ENCODE data around the gene LRCH1. TPM values are rescaled to one million over a fixed set of nuclear protein-coding genes. Genes with fewer than 3 reads are reported as not detected.

Gene LRCH1
- total RNA-seq, 1 donor from 2014 or later, result 29.6 TPM

GRCh38 chr13:46721054-46721453 is 168.1 kb downstream of the LRCH1 start:
- H3K4me1 Mint-ChIP-seq, result peaks cover 34% of the 10 kb centered on the region
- peak; percentile 64 for TF ChIP-seq CTCF (IDR thresholded peaks at IDR 0.05; ENCODE audit: unreplicated experiment)
- peak in 1 of 2 experiments; percentile 52 for DNase-seq (ENCODE audit: low spot score in 2 of 2, unreplicated experiment in 2 of 2)
- H3K4me3 Mint-ChIP-seq, result no peak overlapping the region
- H3K9me3 Mint-ChIP-seq, result peaks cover 9% of the 10 kb centered on the region
- H3K36me3 Mint-ChIP-seq, result peaks cover 25% of the 10 kb centered on the region
- no peak overlapping the region for H3K27ac Mint-ChIP-seq
- H3K27me3 Mint-ChIP-seq (ENCODE audit: low read depth), result no peaks in the 10 kb centered on the region

GRCh38 chr13:46726347-46726746 is 173.4 kb downstream of the LRCH1 start:
- no peak overlapping the region for H3K4me3 Mint-ChIP-seq
- no peak for TF ChIP-seq CTCF (IDR thresholded peaks at IDR 0.05; ENCODE audit: unreplicated experiment)
- no peak for DNase-seq (ENCODE audit: low spot score in 2 of 2, unreplicated experiment in 2 of 2)
- H3K36me3 Mint-ChIP-seq, result peaks cover 50% of the 10 kb centered on the region
- no peaks in the 10 kb centered on the region for H3K27me3 Mint-ChIP-seq (ENCODE audit: low read depth)
- peaks cover 9% of the 10 kb centered on the region for H3K9me3 Mint-ChIP-seq
- no peak overlapping the region for H3K27ac Mint-ChIP-seq
- peaks cover 3% of the 10 kb centered on the region for H3K4me1 Mint-ChIP-seq

GRCh38 chr13:46728777-46729176 is 175.8 kb downstream of the LRCH1 start:
- Mint-ChIP-seq H3K4me3 (no peak overlapping the region), H3K27me3 (ENCODE audit: low read depth) (no peaks in the 10 kb centered on the region), H3K27ac (no peak overlapping the region), H3K36me3 (peaks cover 51% of the 10 kb centered on the region), H3K4me1 (no peaks in the 10 kb centered on the region), H3K9me3 (peaks cover 9% of the 10 kb centered on the region)
- TF ChIP-seq CTCF (IDR thresholded peaks at IDR 0.05; ENCODE audit: unreplicated experiment), result no peak
- no peak for DNase-seq (ENCODE audit: low spot score in 2 of 2, unreplicated experiment in 2 of 2)

GRCh38 chr13:46731535-46731934 is 178.6 kb downstream of the LRCH1 start:
- H3K27me3 Mint-ChIP-seq (ENCODE audit: low read depth), result no peaks in the 10 kb centered on the region
- DNase-seq (ENCODE audit: low spot score in 2 of 2, unreplicated experiment in 2 of 2), result no peak
- H3K27ac Mint-ChIP-seq, result no peak overlapping the region
- TF ChIP-seq CTCF (IDR thresholded peaks at IDR 0.05; ENCODE audit: unreplicated experiment), result no peak
- no peaks in the 10 kb centered on the region for H3K9me3 Mint-ChIP-seq
- H3K4me1 Mint-ChIP-seq, result peaks cover under 1% of the 10 kb centered on the region
- no peak overlapping the region for H3K4me3 Mint-ChIP-seq
- H3K36me3 Mint-ChIP-seq, result peaks cover 45% of the 10 kb centered on the region

- Mint-ChIP-seq H3K4me1 (peaks cover 3% of the 10 kb centered on the region), H3K27me3 (ENCODE audit: low read depth) (no peaks in the 10 kb centered on the region), H3K36me3 (peaks cover 24% of the 10 kb centered on the region), H3K27ac (no peak overlapping the region), H3K4me3 (no peak overlapping the region), H3K9me3 (no peaks in the 10 kb centered on the region)
- no peak for TF ChIP-seq CTCF (IDR thresholded peaks at IDR 0.05; ENCODE audit: unreplicated experiment)
- DNase-seq (ENCODE audit: low spot score in 2 of 2, unreplicated experiment in 2 of 2), result no peak
These were observed 182.5 kb downstream of the LRCH1 start for GRCh38 chr13:46735425-46735824.
